OCI-LY7 (cell line): ENCODE measurements around the gene PAOX. TPM values are rescaled to one million over a fixed set of nuclear protein-coding genes. Genes with fewer than 3 reads are reported as not detected.

Source experiments
- BruUV-seq: library from RNA; stranded (reverse); fragments of 400-500 nt; replicated peaks from 2 replicates; lab custom pipeline; 2021; lab: Mats Ljungman, UMichigan
- CTCF ChIA-PET: fragments of 300-600 bp; sonication (Branson Sonifier 250); formaldehyde crosslinking; loops from one replicate; lab custom pipeline; 2022; ENCODE audit warnings: antibody characterized with exemption; ENCODE audit not compliant: unreplicated experiment; lab: Charles Lee
- POLR2A ChIA-PET: fragments of 300-600 bp; sonication (Branson Sonifier 250); formaldehyde crosslinking; loops from one replicate; lab custom pipeline; 2022; ENCODE audit warnings: antibody characterized with exemption; lab: Charles Lee
- DNase-seq: peaks from one replicate; pipeline ENCODE4 v3.0.0-alpha.2; 2015; ENCODE audit warnings: low spot score
- H2AFZ ChIP-seq: fragments of 200-600 bp; sonication (generic), shearing (Covaris generic); 2 replicates; pipeline ENCODE4 v1.6.1; 2014; ENCODE audit warnings: mild to moderate bottlenecking, antibody characterized with exemption, low read length, moderate library complexity
- H3K27ac ChIP-seq: fragments of 200-600 bp; sonication (generic); 2 replicates; pipeline ENCODE4 v1.5.1; 2014; ENCODE audit warnings: mixed run types, low read depth, mild to moderate bottlenecking, moderate library complexity, low read length, inconsistent platforms; ENCODE audit not compliant: poor library complexity, severe bottlenecking
- H3K36me3 ChIP-seq: fragments of 200-600 bp; sonication (generic); 2 replicates; pipeline ENCODE4 v1.6.1; 2014; ENCODE audit warnings: mild to moderate bottlenecking, antibody characterized with exemption, low read length, moderate library complexity, mixed read lengths; ENCODE audit not compliant: insufficient read depth
- H3K4me1 ChIP-seq: fragments of 200-600 bp; sonication (generic); 2 replicates; pipeline ENCODE4 v1.5.1; 2014; ENCODE audit warnings: mild to moderate bottlenecking, low read length; ENCODE audit not compliant: insufficient read depth, poor library complexity, severe bottlenecking
- H3K4me2 ChIP-seq: fragments of 200-600 bp; sonication (generic); 2 replicates; pipeline ENCODE4 v1.6.1; 2014; ENCODE audit warnings: mild to moderate bottlenecking, low read length
- H3K4me3 ChIP-seq: fragments of 200-600 bp; sonication (generic); 2 replicates; pipeline ENCODE4 v1.5.1; 2014; ENCODE audit warnings: mild to moderate bottlenecking, low read depth, low read length; ENCODE audit not compliant: poor library complexity, severe bottlenecking
- H3K79me2 ChIP-seq: fragments of 200-600 bp; sonication (generic); 2 replicates; pipeline ENCODE4 v1.6.1; 2016; ENCODE audit warnings: low read depth, mild to moderate bottlenecking, low read length, moderate library complexity, mixed read lengths; ENCODE audit not compliant: insufficient read depth
- H3K9me2 ChIP-seq: fragments of 200-600 bp; sonication (generic); 2 replicates; pipeline ENCODE4 v1.6.1; 2016; ENCODE audit warnings: mild to moderate bottlenecking, low read length, mixed read lengths; ENCODE audit not compliant: insufficient read depth
- H3K9me3 ChIP-seq: fragments of 200-600 bp; sonication (generic); 2 replicates; pipeline ENCODE4 v1.6.1; 2014; ENCODE audit warnings: mild to moderate bottlenecking, mixed run types, low read length, mixed read lengths
- H4K20me1 ChIP-seq: fragments of 200-600 bp; sonication (generic); 2 replicates; pipeline ENCODE4 v1.6.1; 2014; ENCODE audit warnings: mild to moderate bottlenecking, antibody characterized with exemption, low read length, moderate library complexity, mixed read lengths; ENCODE audit not compliant: insufficient read depth
- CTCF ChIP-seq: fragments of 200-600 bp; sonication (generic); conservative IDR thresholded peaks from 2 replicates; pipeline ENCODE4 v1.5.1; 2014; ENCODE audit warnings: mild to moderate bottlenecking, antibody characterized with exemption, low read length, moderate library complexity, mixed read lengths
- EZH2phosphoT487 ChIP-seq: fragments of 200-600 bp; sonication (generic); IDR thresholded peaks from 2 replicates; pipeline ENCODE4 v1.6.1; 2018; ENCODE audit warnings: low read depth, borderline replicate concordance, mild to moderate bottlenecking, mixed run types, antibody characterized with exemption, low read length, moderate library complexity, mixed read lengths
- intact Hi-C: fragments of 100-400 bp; cut with micrococcal nuclease; formaldehyde crosslinking; loops from one replicate; pipeline ENCODE4 v1.10.0; 2022; ENCODE audit not compliant: unreplicated experiment
- total RNA-seq, 2 experiments: library from RNA; depleted of rRNA in 1 of 2; stranded (reverse); fragments of >200 nt in 1 of 2; shearing (Covaris generic) in 1 of 2; gene quantifications; 2 replicates each; pipeline ENCODE4 v1.2.3, GENCODE V29; 2014 to 2022

Gene PAOX
- total RNA-seq, 2 experiments from 2014 or later: 10.7 to 28.1 TPM

- no peak overlapping the region for H3K4me2 ChIP-seq
- intact Hi-C loops: no loop called here
- no peaks in the 10 kb centered on the region for H3K79me2 ChIP-seq
- H3K9me2 ChIP-seq: no peaks in the 10 kb centered on the region
- H4K20me1 ChIP-seq: no peaks in the 10 kb centered on the region
- no peak overlapping the region for H3K27ac ChIP-seq
- H3K36me3 ChIP-seq: no peaks in the 10 kb centered on the region
- ChIA-PET POLR2A (no interaction called here), CTCF (no interaction called here)
- DNase-seq: no peak
- no TSS peak for BruUV-seq
- H3K4me3 ChIP-seq: no peak overlapping the region
- H2AFZ ChIP-seq: no peak overlapping the region
- no peaks in the 10 kb centered on the region for H3K4me1 ChIP-seq
- no peak for TF ChIP-seq CTCF
- TF ChIP-seq EZH2phosphoT487: no peak
- H3K9me3 ChIP-seq: no peaks in the 10 kb centered on the region
These were observed 34.8 kb upstream of the PAOX start for GRCh38 chr10:133344236-133344635.

- no peaks in the 10 kb centered on the region for H3K9me2 ChIP-seq
- H3K4me1 ChIP-seq: no peaks in the 10 kb centered on the region
- ChIA-PET CTCF (no interaction called here), POLR2A (no interaction called here)
- H2AFZ ChIP-seq: no peak overlapping the region
- no peak overlapping the region for H3K27ac ChIP-seq
- no peaks in the 10 kb centered on the region for H3K9me3 ChIP-seq
- DNase-seq: no peak
- TF ChIP-seq CTCF: no peak
- no peak for TF ChIP-seq EZH2phosphoT487
- no TSS peak for BruUV-seq
- no peak overlapping the region for H3K4me2 ChIP-seq
- no peaks in the 10 kb centered on the region for H3K36me3 ChIP-seq
- H3K4me3 ChIP-seq: no peak overlapping the region
- intact Hi-C loops: no loop called here
- H3K79me2 ChIP-seq: no peaks in the 10 kb centered on the region
- no peaks in the 10 kb centered on the region for H4K20me1 ChIP-seq
These were observed 32.6 kb upstream of the PAOX start for GRCh38 chr10:133346413-133346812.

GRCh38 chr10:133347710-133348517, 31.1 kb upstream of the PAOX start:
- DNase-seq: no peak
- ChIA-PET POLR2A (no interaction called here), CTCF (no interaction called here)
- BruUV-seq: no TSS peak
- Histone ChIP-seq H3K9me2 (no peaks in the 10 kb centered on the region), H3K9me3 (no peaks in the 10 kb centered on the region), H3K27ac (no peak overlapping the region), H3K36me3 (no peaks in the 10 kb centered on the region), H3K79me2 (no peaks in the 10 kb centered on the region), H4K20me1 (no peaks in the 10 kb centered on the region), H2AFZ (no peak overlapping the region), H3K4me3 (no peak overlapping the region), H3K4me2 (no peak overlapping the region), H3K4me1 (no peaks in the 10 kb centered on the region)
- intact Hi-C loops: no loop called here
- TF ChIP-seq CTCF (no peak), EZH2phosphoT487 (no peak)
